BLaER1 (cell line): ENCODE measurements around the gene WNT2B.
A peak's percentile ranks its signal among the peaks of the same experiment; 100 is the strongest.
"Not testable (repeated sequence)": the region's sequence is repeated elsewhere in the genome, so short reads cannot be mapped to it uniquely, and the experiment has no call there.

ENCODE experiments used
- H3K27ac ChIP-seq: shearing (Covaris generic); formaldehyde crosslinking; 2 replicates; pipeline ENCODE4 v1.8.1; 2022
- H3K27me3 ChIP-seq: shearing (Covaris generic); formaldehyde crosslinking; 2 replicates; pipeline ENCODE4 v1.8.1; 2022
- H3K36me3 ChIP-seq: shearing (Covaris generic); formaldehyde crosslinking; 2 replicates; pipeline ENCODE4 v1.8.1; 2022
- H3K4me1 ChIP-seq: shearing (Covaris generic); formaldehyde crosslinking; 2 replicates; pipeline ENCODE4 v1.8.1; 2022
- H3K4me2 ChIP-seq: shearing (Covaris generic); formaldehyde crosslinking; 2 replicates; pipeline ENCODE4 v1.8.1; 2022
- H3K4me3 ChIP-seq: shearing (Covaris generic); formaldehyde crosslinking; 2 replicates; pipeline ENCODE4 v1.8.1; 2022
- H3K9ac ChIP-seq: shearing (Covaris generic); formaldehyde crosslinking; 2 replicates; pipeline ENCODE4 v1.8.1; 2022
- H3K9me3 ChIP-seq: shearing (Covaris generic); formaldehyde crosslinking; 2 replicates; pipeline ENCODE4 v1.8.1; 2022
- H4K20me1 ChIP-seq: shearing (Covaris generic); formaldehyde crosslinking; 2 replicates; pipeline ENCODE4 v1.8.1; 2022
- Cebpa-rat ChIP-seq: shearing (Covaris generic); IDR thresholded peaks from 2 replicates; pipeline ENCODE4 v1.8.1; 2022

The WNT2B gene

GRCh38 chr1:112477550-112477949 lies 31.2 kb upstream of the WNT2B start:
- H3K27ac ChIP-seq, result no peak overlapping the region
- TF ChIP-seq Cebpa-rat, result no peak
- no peak overlapping the region for H3K9ac ChIP-seq
- H4K20me1 ChIP-seq, result no peaks in the 10 kb centered on the region
- no peak overlapping the region for H3K4me3 ChIP-seq
- H3K9me3 ChIP-seq, result peaks cover 36% of the 10 kb centered on the region
- H3K36me3 ChIP-seq, result no peaks in the 10 kb centered on the region
- no peak overlapping the region for H3K4me2 ChIP-seq
- no peaks in the 10 kb centered on the region for H3K27me3 ChIP-seq
- no peaks in the 10 kb centered on the region for H3K4me1 ChIP-seq

- H3K9me3 ChIP-seq, result peaks cover 36% of the 10 kb centered on the region
These were observed 30.5 kb upstream of the WNT2B start for GRCh38 chr1:112478314-112478713.

DNA sequence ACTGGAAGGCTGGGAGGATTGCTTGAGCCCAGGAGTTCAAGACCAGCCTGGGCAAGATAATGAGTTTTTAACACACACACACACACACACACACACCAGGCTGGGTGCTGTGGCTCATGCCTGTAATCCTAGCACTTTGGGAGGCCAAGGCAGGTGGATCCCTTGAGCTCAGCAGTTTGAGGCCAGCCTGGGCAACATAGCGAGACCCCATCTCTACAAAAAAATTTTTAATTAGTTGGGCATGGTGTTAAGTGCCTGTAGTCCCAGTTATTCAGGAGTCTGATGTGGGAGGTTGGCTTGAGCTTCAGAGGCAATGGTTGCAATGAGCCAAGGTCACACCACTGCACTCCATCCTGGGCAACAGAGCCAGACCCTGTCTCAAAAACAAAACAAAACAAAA lies 22.7 kb upstream of the WNT2B start:
- H3K4me1 ChIP-seq, H3K4me3 ChIP-seq, H3K9me3 ChIP-seq, H3K27ac ChIP-seq, H3K27me3 ChIP-seq, H3K4me2 ChIP-seq, H3K9ac ChIP-seq, H3K36me3 ChIP-seq, H4K20me1 ChIP-seq: not testable (repeated sequence)

More at GRCh38 chr1:112478314-112478713, 30.5 kb upstream of the WNT2B start:
- Histone ChIP-seq H3K36me3 (no peaks in the 10 kb centered on the region), H3K4me3 (no peak overlapping the region), H3K4me2 (no peak overlapping the region), H4K20me1 (no peaks in the 10 kb centered on the region), H3K27ac (no peak overlapping the region), H3K4me1 (no peaks in the 10 kb centered on the region), H3K9ac (no peak overlapping the region), H3K27me3 (no peaks in the 10 kb centered on the region)
- no peak for TF ChIP-seq Cebpa-rat

DNA sequence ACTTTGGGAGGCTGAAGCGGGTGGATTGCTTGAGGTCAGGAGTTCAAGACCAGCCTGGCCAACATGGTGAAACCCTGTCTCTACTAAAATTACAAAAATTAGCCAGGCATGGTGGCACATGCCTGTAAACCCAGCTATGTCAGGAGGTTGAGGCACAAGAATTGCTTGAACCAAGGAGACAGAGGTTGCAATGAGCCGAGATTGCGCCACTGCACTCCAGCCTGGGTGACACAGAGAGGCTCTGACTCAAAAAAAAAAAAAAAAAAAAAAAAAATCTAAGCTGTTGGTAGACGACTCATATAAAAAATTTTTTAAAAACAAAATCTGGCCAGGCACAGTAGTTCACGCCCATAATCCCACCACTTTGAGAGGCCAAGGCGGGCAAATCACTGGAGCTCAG lies 21.1 kb upstream of the WNT2B start:
- H3K9ac ChIP-seq, H4K20me1 ChIP-seq, H3K4me1 ChIP-seq, H3K4me3 ChIP-seq, H3K27ac ChIP-seq, H3K4me2 ChIP-seq, H3K36me3 ChIP-seq, H3K9me3 ChIP-seq, H3K27me3 ChIP-seq: not testable (repeated sequence)

DNA sequence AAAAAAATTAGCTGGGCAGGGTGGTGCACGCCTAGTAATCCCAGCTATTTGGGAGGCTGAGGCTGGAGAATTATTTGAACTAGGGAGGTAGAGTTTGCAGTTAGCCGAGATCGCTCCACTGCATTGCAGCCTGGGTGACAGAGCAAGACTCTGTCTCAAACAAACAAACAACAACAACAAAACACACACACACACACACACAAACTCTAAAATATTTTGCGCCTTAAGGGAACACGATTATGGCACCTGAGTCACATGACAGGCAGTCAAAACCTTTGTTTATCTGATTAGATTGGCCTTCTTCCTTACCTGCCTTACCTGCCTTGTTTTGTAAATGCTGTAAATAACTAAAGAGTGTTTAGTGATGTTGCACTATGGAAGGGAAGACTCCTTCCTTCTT lies 20.6 kb upstream of the WNT2B start:
- no peaks in the 10 kb centered on the region for H3K36me3 ChIP-seq
- no peaks in the 10 kb centered on the region for H3K27me3 ChIP-seq
- H3K4me2 ChIP-seq, result no peak overlapping the region
- H3K9ac ChIP-seq, result no peak overlapping the region
- H4K20me1 ChIP-seq, result no peaks in the 10 kb centered on the region
- no peak overlapping the region for H3K4me3 ChIP-seq
- no peaks in the 10 kb centered on the region for H3K9me3 ChIP-seq
- H3K27ac ChIP-seq, result no peak overlapping the region
- no peak for TF ChIP-seq Cebpa-rat
- H3K4me1 ChIP-seq, result no peaks in the 10 kb centered on the region

DNA sequence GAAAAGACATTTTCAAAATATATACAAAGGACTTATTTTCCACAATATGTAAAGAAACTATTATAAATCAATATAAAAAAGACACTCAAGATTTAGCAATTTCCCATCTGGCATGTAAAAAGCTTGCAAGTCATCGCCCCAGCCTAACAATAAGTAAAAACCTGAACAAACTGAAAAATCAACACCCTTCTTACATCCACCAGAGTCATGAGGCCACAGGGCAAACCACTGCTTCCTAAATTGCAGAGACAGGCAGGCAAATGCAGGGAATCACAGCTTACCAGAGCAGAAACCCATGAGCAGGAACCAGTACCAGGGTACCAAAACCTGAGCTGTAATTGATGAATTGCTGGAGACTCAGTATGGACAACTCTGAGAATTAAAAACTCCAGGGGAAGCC lies 16.7 kb upstream of the WNT2B start:
- H3K9me3 ChIP-seq, result no peaks in the 10 kb centered on the region
- H3K36me3 ChIP-seq, result no peaks in the 10 kb centered on the region
- H3K4me1 ChIP-seq, result no peaks in the 10 kb centered on the region
- H3K4me3 ChIP-seq, result no peak overlapping the region
- H3K27ac ChIP-seq, result no peak overlapping the region
- no peaks in the 10 kb centered on the region for H4K20me1 ChIP-seq
- H3K27me3 ChIP-seq, result no peaks in the 10 kb centered on the region
- H3K9ac ChIP-seq, result no peak overlapping the region
- no peak overlapping the region for H3K4me2 ChIP-seq
- no peak for TF ChIP-seq Cebpa-rat

- no peak for TF ChIP-seq Cebpa-rat
- Histone ChIP-seq H3K4me1 (no peaks in the 10 kb centered on the region), H3K36me3 (no peaks in the 10 kb centered on the region), H4K20me1 (no peaks in the 10 kb centered on the region), H3K9me3 (no peaks in the 10 kb centered on the region), H3K4me2 (no peak overlapping the region), H3K4me3 (no peak overlapping the region), H3K27ac (no peak overlapping the region), H3K27me3 (no peaks in the 10 kb centered on the region), H3K9ac (no peak overlapping the region)
These were observed 15.4 kb upstream of the WNT2B start for GRCh38 chr1:112493351-112493750.

- no peak for TF ChIP-seq Cebpa-rat
- Histone ChIP-seq H3K36me3 (no peaks in the 10 kb centered on the region), H3K4me2 (no peak overlapping the region), H3K4me3 (no peak overlapping the region), H3K27ac (no peak overlapping the region), H3K9me3 (no peaks in the 10 kb centered on the region), H3K27me3 (peaks cover 17% of the 10 kb centered on the region), H3K9ac (no peak overlapping the region), H4K20me1 (no peaks in the 10 kb centered on the region), H3K4me1 (no peaks in the 10 kb centered on the region)
These were observed 12.5 kb upstream of the WNT2B start for GRCh38 chr1:112496290-112496689.

DNA sequence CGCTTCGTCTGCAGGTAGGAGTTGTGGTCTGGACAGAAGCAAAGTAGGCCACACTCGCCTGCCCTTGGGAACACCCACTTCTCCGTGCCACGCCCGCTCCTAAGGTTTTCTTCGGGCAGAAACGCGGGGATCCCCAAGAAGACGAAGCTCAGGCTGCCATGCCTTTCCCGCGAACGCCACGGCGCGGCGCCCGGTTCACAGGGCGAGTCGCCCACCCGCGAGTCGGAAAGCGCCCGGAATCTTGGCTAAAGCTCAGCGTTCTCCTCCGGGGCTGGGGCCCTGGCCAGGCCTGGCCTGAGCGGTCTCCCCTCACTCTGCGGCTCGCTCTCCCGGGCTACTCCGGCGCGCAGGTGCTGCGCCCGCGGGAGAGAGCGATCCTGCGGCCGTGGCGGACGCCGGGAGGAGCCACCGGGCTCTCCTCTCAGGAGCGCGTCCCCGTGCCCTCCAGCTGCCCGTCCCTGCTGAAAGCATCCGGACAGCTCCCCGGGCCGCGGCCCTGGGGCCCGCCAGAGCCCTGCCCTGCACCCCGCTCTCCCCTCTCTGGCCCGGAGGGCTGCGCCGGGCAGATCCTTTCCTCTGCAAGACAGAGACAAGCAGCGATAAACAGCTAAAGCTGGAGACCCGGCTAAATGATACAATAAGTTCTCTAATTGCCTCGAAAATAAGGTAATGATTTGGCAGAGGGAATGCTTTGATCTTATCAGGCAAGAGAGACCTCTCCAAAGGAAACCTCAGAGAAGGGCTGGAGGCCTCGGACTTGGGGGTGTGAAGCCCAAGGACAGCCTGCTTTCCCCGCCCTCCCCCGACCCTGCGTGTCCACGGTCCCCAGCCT lies 6.7 kb upstream of the WNT2B start:
- no peaks in the 10 kb centered on the region for H3K36me3 ChIP-seq
- H4K20me1 ChIP-seq, result peaks cover 4% of the 10 kb centered on the region; the same call in 1 of the 2 replicates
- H3K4me2 ChIP-seq, result peak overlapping the region; percentile 71
- peaks cover 22% of the 10 kb centered on the region for H3K4me1 ChIP-seq
- H3K27ac ChIP-seq, result no peak overlapping the region
- H3K27me3 ChIP-seq, result peaks cover 59% of the 10 kb centered on the region
- H3K9ac ChIP-seq, result no peak overlapping the region
- no peak for TF ChIP-seq Cebpa-rat
- H3K9me3 ChIP-seq, result no peaks in the 10 kb centered on the region
- H3K4me3 ChIP-seq, result peak overlapping the region; percentile 58

GRCh38 chr1:112502826-112503225 lies 5.9 kb upstream of the WNT2B start:
- Histone ChIP-seq H3K27me3 (peaks cover 67% of the 10 kb centered on the region), H3K9ac (no peak overlapping the region), H3K27ac (no peak overlapping the region), H3K4me1 (peaks cover 28% of the 10 kb centered on the region), H3K36me3 (no peaks in the 10 kb centered on the region), H3K9me3 (no peaks in the 10 kb centered on the region), H4K20me1 (peaks cover 4% of the 10 kb centered on the region; the same call in 1 of the 2 replicates), H3K4me3 (no peak overlapping the region), H3K4me2 (no peak overlapping the region)
- no peak for TF ChIP-seq Cebpa-rat
